GM18873 (cell line): ENCODE measurements around the gene CST7.

Source experiments
- ATAC-seq: cut with Tn5 transposase; IDR thresholded peaks from one replicate; pipeline ENCODE4 v1.9.1; 2021; ENCODE audit warnings: mild to moderate bottlenecking, moderate library complexity, moderate number of reproducible peaks; ENCODE audit not compliant: unreplicated experiment, low FRiP score

Gene CST7

DNA sequence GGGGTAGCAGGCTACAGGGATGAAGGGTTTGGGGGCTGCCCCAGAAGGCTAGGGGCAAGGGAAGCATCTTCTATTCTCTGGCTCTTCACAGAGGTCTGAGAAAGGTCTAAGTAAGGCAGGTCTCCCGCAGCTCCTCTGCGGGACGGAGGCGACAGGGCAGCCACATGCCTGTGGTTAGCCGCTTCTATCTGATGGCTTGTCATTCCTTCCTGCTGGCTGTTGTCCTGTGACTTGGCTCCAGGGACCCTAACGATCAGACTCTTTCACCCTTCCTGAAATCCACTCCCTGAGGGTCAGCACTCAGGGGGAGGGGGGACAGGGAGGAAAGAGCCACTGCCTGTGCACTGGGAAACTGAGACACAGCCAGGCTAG is 673 bp downstream of the CST7 start:
- ATAC-seq = no peak

DNA sequence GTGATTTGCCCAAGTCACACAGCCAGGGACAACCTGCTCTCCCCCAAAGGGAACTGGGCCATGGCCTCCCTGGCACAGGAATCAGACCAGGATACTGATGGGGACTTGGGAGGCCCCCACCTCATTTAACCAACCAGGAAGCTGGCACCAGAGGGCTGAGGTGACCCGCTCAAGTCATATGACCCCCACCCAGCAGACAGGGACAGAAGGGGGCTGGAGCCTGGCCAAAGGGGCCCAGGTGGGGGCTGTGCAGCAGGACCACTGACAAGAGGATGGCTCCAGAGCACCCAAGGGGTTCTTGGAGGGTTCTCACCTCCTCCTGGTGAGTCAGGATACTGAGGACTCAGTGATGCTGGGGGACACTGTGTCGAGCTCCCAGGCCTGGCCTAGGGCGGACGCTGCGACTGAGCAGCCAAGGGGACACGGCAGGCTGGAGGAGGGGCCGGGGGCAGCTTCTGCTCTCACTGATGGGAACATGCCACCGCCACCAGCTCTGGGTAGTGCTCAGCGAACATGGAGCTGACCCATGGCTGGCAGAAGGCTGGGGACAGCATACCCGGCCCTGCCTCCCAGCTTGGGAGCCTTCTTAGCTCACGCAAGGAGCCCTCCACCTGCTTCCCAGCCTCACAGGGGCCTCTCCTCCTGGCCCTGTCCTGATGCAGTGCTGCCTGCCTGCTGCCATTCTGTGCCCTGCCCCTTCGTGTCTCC is 1.2 kb downstream of the CST7 start:
- ATAC-seq = no peak

DNA sequence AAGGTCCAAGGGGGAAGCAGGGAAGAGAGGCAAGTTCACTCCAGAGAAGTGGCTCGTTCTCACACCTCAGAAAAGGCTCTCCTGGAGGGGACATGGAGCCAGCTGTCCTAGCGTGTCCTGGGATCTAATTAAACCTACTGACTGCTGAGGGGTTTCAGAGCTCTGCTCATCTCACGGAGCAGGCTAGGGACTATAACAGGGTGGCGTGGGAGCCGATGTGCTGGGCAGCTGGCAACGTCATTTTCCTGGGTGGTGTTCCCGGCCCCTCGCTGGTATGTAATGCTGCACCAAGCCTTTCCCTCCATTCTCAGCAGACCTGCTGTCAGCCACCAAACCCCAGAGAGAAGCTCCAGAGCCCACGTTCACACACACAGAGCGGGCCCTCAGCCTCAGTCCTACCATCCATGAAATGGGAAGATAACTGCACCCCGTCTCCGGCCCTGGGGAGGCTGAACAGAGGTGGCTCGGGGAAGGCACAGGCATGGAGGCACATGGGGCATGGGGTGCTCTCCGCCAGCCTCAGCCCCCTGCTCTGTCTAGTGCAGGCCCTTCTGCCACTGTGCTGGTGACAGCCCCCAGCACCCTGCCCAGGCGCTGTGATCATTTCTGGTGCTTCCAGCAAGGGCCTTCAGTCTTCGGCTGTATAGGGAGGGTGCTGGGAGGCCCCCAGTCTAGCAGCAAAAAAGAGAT is 1.9 kb downstream of the CST7 start:
- no peak for ATAC-seq

DNA sequence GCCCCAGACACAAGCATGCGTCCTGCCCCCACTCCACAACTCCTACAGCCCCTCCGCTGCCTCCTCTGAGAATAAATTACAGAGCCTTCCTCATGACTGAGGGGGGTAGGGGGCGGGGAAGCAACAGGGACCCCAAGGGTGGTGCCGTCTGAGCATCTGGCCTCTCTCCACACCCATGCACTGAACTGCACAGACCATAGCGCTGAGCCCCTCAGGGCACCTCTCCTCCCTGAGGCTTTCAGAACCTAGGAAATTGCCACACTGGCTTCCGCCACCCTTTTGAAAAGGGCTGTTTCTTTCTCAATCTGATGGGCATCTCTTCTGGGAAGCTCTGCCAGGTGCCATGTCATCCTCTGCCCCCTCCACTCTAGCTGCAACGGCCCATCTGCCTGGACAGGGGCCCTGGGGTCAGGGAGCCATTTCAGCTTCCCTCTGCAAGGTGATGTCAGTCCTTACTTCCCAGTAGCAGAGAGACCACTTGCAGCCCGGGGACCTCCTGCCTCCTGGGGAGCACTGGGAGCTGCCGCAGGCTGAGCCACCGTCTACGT is 2.5 kb downstream of the CST7 start:
- ATAC-seq = no peak

DNA sequence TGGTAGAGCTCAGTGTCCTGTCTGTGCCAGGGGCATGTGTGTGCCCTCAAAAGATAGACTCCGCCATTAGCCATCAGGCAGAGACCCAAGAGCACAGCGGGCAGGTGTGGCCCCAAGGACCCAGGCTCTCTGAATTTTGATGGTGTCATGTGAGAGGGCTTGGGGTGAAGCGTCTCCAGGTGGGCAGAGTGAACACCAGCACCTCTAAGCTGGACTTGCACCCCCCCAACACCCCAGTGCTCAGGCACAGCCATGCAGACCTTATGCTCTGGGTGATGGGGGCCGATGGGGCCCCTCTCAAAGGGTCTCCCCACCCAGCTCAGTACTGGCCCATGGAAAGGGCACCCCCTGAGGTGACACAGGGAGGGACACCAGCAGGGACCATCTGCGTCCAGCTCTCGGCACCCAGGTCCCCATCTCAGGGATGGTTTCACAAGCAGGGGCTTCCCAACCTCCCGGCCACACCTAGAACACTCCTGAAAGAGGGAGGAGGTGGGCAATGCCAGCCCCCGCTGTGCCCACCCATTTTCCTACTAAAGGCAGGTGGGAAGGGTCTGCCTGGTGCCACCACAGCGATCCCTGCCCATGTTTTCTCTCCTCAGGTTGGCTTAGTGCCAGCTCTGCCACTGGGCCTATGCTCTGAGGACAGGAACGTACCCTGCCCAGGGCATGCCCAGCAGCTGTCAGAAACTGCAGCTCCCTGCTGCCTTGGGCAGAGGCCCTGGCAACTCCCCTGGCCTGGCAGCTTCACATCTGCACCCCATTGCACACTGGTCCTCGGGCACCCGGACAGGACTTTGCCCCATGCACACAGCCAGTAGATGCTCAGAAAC is 3.5 kb downstream of the CST7 start:
- ATAC-seq = no peak

DNA sequence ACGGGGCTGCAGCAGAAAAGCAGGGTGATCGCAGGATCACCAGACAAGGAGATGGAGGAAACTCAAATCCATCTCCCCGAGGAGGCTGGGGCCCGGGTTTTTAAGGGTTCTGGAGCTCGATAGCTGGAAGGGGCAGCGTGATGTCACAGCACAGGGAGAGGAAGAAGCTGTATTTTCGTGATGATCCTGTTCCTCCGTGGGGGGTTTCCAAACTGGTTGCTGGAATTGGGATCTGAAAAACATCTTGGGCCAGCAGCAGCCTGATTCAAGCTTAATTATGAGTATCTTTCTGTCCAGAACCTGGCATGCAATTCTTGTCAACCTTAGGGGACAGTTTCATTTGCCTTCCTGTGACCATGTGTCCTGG is 4.1 kb downstream of the CST7 start:
- ATAC-seq = no peak

DNA sequence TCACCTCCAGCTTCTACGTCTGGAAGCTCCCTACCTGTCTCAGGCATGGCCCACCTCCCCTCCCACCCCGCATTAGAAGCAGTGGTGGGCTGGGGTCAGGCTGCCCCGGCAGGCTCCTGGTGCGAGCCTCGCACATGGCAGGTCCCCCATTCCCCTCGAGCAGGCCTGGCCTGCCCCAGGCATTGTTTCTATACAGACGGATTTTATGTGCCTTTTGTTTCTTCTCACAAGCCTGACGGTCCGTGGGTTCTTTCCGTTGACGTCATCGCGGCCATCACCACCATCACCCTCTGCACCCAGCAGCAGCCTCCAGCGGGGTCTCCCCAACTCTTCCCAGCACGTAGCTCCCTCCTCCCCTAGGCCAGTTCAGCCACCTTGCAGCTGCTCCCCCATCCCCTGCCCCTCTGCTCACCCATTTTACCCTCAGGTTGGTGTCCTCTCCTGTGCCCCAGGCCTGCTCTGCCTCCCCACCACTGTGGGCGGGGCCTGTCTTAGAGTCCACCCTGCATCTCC is 4.6 kb downstream of the CST7 start:
- ATAC-seq = no peak

DNA sequence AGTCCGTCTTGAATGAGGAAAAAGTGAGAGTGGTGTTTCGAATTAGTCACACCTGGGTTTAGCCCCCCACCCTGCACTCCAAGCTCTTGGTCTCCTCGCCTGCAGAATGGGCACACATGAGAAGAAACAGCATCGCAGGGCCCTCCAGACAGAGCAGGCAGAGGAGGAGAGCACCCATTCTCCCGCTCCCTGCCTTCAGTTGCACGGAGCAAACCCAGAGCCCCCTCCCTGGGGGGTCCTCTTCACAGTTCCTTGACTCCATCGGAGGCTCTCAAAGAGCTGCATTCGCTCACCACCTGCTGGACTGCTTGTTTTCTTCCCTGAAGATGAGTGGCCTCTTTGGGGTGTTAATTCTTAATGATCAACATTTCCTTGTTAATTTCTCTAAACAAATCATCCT is 5.1 kb downstream of the CST7 start:
- no peak for ATAC-seq

DNA sequence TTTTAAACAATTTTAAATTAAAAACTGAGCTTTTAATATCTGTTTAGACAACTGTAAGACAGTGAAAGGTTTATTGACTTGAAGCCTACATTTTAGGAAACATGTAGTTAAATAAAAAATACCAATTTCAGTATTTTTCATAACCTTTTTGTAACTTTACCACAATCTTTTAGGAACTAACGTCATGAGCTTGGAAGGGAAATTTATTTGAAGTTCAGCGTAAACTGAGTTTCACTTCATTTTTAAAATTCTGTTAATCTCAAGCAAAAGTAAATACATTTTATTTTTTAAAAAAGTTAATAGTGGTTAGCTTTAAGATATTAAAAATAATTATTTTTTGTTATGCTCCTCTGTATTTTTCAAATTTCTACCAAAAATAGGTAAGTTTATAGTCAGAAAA is 5.5 kb downstream of the CST7 start:
- ATAC-seq = no peak

DNA sequence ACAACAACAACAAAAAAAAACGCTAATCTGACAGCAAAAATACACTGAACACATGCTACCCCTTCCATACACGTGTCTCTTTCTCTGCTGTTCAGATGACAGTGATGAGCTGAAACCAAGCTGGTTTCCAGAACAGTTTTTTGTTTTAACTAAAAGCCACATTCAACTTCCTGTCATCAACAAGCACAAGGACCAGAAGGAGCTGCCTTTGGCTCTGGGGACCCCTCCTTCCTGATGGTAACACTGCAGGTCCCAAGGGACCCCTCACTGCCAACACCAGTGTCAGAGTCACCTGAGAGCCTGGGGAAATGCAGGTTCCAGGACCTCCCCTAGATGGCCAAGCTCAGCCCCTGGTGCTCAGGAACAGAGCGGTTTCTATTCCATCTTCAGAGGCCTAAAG is 6.0 kb downstream of the CST7 start:
- ATAC-seq = peak; percentile 77

DNA sequence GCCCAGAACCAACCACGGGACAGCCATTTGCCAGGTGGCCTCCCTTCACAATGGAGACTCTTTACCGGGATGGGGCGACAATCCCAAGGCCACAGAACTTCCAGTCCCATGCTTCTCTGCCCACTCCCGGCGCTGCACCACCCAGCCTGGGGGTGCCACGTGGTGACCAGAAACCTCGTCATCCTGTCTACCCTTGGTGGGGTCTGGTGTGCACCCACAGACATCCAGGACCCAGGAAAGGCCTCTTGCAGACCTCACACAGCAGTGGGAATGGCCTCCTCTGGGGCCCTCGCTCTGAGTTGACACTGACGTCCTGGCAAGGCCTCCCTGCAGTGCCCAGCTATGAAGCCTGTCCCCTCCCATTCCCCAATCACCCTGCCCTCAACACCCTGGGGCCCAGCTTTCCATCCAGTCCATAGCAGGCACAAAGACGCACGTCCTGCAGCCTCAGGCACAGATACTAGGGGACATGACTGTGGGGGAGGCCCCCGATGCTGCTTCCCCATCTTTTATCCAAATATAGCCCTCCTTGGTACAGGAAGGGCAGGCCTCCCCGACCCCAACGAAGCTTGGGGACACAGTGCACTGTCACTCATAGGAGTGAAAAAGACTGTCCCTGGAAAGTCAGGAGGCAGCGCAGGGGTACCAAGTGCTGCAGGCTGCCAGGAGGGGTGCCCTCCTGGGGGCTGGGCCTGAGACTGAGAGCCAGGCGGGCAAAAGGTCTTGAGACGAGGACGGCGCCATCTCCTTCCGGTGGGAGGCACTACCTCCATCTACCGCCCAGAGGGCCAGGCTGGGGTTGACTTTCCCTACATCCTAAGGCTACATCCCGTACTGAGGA is 7.2 kb downstream of the CST7 start:
- ATAC-seq = no peak

DNA sequence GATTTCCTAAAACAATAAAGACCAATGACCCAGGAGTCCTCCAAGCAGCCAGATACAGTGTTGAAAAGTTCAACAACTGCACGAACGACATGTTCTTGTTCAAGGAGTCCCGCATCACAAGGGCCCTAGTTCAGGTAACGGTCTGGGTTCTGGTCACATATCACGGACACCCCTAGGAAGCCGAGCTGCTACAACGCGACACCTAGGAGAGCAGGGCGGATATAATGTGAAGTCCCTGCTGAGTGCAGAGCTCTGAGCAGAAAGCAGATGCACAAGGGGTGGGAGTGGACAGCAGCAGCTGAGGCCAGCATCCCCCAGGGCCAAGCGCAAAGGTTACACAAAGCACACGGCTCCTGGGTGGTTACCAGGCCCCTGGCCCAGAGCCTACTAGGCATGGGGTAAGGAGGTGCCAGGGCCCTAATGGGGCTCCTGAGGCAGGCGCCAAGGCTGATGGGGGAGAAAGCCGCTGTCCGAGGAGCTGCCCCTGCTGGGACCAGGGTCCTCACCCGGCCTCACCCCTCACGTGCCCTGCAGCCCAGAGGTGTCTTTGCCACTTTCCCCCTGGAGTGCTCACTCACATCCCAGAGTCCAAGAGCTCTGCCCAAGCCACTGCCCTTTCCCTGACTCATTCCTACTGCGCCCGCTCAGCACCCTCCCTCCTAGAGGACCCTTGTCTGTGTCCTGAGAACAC is 8.4 kb downstream of the CST7 start:
- no peak for ATAC-seq

DNA sequence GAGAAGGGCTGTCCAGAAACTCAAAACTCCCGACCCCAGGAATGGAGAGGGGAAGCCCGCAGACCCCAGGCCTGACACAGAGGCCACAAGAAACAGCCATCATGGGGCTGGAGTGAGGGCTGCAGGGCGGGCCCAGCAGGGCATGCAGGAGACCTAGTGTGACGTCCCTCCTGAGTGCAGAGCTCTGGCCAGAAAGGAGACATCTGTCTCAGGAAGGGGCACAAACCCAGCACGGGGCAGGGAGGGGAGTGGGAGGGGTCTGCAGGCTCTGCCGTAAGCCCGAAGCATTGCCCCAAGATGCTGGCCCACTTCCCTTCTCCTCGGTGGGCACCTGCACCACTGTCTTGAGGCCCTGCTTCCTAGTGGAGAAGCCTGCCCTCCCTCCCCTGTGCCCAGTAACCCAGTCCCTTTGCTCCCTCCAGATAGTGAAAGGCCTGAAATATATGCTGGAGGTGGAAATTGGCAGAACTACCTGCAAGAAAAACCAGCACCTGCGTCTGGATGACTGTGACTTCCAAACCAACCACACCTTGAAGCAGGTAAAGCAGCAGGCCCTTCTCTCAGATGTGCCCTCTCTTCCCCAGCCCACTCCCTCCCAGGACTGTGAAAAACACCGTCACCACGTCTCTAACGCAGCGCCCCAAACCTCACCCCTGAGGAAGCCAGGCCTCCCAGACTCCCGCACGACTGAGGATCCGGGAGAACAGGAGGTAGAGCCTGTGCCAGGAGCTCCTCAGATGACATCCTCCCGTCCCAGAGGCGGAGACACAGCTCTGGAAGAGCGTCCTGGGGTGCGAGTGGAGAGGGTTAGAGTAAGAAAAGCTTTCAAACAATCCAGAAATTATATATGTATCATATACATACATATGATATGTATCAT is 9.7 kb downstream of the CST7 start:
- ATAC-seq = no peak

DNA sequence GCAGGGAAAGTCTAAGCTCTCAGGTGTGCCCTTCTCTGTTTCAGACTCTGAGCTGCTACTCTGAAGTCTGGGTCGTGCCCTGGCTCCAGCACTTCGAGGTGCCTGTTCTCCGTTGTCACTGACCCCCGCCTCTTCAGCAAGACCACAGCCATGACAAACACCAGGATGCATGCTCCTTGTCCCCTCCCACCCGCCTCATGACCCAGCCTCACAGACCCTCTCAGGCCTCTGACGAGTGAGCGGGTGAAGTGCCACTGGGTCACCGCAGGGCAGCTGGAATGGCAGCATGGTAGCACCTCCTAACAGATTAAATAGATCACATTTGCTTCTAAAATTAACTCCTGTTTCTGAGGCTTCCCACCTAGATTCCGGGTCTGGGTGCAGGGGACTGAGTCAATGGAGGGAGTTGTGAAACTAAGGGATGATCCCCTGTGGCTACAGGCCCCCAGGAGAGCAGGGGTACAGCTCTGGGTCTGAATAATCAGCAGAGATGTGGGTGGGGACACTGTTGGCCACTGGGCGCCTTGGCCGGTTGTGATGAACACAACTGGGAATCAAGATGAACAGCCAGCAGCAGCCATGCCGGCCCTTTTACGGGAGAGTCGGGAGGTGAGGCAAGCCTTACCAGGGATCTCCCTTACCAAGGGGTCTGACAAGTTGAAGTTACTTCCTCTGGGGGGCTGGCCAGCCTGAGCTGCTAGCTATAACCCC is 10.7 kb downstream of the CST7 start:
- no peak for ATAC-seq

DNA sequence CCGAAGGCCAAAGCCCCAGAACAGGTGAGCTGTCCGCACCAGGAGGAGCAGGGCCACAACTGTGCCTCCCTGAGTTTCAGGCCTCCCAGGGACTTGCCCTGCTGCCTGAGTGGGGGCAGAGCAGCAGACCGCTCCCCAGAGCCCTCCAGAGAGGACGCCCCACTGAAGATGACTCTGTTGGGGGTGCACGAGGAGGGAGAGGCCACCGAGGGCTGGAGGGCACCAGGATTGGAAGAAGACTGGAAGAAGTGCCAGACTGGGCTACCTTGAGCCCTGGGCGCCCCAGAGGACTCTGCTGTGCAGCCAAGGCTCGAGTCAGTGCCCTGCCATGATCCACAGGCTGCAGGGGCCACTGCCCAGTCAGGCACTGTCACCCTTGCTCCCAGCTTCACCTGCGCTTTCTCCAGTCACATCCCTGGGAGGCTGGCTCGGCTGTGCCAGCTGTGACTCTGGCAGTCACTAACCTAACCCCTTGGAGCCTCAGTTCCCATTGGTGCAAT is 11.3 kb downstream of the CST7 start:
- ATAC-seq = no peak

DNA sequence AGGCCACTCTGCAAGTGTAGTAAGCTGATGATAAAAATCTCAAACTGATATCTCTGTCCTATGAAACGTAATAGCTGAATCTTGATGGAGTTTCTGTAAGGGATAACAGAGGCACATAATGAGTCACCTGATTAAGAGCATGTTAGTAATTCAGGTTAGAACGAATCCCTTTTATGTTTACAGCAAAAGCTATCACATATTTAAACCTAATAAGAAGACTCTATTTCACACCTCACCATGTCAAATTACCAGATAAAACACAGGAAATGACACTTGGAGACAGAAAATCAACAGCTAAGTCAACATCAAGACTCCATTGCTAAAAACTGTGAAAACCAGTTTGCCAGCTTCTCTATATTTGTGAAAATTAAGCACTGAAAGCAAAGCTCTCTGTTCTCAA is 11.8 kb downstream of the CST7 start:
- ATAC-seq = no peak

DNA sequence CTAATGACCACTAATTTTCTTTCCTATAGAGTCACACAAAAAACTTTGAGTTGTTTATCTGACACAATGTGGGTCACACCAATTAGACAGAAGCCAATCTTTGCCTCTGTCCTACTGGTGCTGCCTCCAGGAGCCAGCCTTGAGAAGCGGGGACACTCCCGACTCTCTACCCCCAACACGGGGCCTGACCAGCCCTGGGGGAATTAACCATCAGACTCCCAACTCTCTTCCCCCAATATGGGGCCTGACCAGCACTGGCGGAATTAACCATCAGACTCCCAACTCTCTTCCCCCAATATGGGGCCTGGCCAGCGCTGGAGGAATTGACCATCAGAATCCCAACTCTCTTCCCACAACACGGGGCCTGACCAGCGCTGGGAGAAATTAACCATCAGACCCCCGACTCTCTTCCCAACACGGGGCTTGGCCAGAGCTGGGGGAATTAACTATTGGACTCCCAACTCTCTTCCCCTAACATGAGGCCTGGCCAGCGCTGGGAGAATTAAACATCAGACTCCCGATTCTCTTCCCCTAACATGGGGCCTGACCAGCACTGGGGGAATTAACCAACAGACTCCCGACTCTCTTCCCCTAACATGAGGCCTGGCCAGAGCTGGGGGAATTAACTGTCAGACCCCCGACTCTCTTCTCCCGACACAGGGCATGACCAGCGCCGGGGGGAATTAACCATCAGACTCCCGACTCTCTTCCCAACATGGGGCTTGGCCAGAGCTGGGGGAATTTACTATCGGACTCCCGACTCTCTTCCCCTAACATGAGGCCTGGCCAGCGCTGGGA is 12.5 kb downstream of the CST7 start:
- ATAC-seq = no peak
